Measurements from ENCODE around the gene TFF2. TPM values are rescaled to one million over a fixed set of nuclear protein-coding genes. Genes with fewer than 3 reads are reported as not detected.

Gene TFF2
- total RNA-seq, 1 donor from 2014 or later: not detected

DNA sequence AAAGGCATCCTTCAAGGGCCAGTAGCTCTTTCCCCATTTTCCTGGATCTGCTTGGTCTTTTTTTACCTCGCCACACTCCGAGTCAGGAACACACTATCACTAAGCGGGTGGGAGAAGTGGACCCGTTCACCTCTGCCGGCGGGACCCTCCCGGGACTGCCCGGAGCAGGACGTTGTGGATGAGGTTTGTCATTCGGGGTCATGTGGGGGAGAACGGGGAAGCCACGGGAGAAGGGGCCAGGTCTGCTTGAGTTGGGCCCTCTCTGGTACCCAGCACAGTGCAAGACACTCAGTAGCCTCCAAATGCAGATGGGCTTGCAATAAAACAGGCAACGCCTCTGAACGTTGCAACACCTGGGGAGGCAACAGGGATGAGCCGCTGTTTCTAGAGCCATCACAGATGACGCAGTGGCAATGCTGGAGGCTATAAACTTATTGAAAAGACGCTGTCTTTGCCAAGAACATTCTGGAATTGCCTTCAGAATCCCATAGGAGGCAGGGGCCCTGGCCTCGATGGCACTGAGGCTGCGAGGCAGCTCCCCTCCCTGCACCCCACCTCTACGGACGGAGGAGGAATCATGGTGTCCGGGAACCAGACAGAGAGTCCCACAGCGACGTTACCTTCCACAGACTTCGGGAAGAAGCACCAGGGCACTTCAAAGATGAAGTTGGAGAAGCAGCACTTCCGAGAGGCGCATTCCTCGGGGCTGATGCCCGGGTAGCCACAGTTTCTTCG is 3.8 kb downstream of the TFF2 start:
- DNase-seq: no peak

DNA sequence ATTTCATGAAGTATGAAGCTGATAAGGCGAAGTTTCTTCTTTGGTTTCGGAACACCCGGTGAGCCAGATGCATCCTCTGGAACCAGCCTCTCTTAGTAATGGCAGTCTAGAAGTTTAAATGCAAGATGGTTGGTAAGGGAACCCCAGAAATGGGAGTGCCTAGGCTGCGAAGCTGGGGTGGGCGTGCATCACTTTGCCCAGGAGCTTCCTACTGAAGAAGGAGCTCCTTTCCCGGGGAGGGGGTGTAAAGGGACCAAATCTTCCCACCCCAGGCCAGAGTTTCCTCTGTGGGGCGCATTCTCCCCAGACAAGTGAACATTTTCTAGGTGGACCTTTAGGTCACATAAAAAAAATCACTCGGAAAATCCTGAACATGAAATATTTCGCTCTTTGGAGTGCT is 4.4 kb downstream of the TFF2 start:
- no peak for DNase-seq

DNA sequence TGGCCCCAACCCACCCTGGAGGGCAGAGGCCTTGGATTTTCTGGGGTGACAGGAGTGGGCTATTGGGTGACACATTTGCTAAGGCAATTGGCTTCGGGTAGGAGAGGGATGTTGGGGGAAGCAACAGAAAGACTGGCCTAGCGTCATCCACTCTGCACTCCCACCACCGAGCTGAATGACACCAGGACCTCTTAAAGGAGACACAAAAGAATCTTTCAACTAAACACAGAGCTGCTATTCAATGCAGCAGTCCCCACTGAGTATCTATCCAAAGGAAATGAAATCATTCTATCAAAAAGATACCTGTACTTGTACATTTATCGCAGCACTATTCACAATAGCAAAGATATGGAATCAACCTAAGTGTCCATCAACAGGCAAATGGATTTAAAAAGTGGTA is 6.2 kb downstream of the TFF2 start:
- DNase-seq: no peak

DNA sequence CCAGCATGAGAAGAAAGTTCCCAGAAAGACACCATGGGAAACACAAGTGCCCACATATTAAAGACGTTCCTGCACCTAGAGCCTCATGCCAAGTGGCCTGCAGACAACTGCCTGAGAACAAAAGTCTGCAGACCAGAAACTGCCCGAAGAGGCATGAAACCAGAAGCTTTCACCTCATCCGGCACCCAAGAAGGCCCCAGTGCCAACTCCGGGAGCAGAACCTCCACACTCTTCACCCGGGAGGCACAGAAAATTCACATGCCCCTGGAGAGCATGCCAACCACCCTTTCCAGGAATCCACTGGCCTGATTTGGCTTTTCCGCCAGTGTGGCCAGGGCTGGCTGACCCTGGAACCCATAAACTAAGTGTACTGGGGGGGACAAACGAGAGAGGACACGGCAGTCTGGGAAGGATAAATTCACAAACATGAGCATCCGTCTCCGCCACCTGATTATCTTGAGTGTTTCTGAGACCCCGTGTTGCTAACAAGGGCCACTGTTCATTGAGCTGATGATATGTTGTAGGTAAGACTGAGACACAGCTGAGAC is 6.8 kb downstream of the TFF2 start:
- DNase-seq: no peak

DNA sequence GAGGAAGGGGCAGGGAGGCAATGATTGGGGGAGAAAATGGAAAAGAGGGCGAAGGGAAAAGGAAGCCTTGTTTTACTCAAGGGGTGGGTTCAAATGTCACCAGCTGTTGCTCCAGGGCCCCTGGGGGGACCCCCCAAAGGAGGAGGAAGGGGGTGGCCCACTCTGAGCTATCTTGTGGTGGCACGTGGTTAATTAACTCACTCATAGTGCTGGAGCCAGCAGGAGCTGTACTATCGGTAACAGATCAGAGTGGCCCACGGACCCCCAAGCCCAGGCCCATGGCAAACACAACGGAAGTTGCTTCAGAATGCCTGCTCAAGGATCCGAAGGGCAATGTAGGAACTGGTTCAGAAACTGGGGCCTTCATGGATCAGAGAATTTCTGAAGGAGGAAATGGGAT is 7.2 kb downstream of the TFF2 start:
- no peak for DNase-seq

DNA sequence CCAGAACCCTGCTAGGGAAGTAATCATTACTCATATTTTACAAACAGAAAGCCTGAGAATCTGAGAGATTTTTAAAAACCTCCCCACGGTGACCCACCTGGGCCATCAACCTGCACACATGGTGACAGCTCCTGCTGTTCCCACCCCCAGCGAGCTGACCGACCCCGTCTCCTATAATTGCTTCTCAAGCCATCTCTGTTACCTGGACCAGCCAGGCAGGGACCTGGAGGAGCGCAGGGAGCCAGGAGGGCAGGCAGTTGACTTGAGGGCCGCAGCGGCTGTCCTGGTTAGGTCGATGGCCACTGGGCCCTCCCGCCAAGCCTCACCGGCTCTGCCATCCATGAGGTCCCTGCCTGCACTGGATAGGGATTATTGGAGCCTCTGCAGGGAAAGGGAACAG is 7.7 kb downstream of the TFF2 start:
- no peak for DNase-seq

DNA sequence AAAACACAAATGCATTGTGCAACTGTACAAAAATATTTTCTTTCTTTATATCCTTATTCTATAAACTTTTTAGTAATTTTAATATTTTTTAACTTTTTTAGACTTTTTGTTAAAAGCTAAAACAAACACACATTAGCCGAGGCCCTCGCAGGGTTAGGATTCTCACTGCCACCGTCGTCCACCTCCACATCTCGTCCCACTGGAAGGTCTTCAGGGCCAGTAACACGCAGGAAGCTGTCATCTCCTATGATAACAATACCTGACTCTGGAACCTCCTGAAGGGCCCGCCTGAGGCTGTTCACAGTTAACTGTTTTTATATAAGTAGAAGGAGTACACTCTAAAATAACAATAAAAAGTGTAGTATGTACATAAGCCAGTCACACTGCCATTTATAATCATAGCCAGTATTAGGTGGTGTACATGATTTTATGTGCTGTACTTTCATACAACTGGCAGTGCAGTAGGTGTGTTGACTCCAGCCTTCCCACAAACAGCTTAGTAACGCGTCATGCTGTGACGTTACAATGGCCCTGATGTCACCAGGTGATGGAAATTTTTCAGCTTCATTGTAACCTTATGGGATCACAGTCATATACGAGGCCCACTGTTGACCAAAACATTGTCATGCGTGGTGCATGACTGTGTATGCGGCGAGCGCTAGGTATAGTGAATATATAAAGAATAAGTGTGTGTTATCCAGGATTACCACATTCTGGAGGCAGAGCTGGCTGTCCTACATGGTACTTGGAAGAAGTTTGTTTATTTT is 8.8 kb downstream of the TFF2 start:
- DNase-seq: no peak

DNA sequence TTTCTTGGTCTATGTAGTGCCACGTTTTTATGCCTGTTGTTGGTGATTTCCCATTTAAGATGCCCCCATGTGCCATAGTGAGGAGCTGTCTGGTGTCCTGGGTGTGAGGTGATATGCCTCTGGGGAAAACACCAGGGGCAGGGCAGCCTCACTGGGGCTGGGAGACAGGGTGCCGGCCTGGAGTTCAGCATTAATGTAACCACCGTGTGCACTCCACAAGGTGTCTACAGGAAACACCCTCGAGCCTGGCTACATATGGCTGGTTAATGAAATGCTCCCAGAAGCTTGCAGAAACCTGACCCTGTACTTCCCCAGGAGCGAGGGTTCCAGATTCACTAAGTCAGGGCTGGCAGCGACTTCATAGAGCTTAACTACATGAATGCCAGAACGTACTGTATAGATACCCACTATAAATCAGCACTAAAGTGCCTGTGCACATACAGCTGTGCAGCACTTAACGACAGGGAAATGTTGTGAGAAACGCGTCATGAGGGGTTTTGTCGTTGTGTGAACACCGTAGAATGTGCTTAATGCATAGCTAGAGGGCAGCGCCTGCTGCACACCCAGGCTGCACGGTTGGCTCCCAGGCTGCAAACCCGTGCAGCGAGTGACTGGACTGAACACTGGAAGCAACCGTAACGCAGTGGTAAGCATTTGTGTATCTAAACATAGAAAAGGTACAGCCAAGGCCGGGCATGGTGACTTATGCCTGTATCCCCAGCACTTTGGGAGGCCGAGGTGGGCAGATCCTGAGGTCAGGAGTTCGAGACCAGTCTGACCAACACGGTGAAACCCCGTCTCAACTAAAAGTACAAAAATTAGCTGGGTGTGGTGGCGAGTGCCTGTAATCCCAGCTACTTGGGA is 10.4 kb downstream of the TFF2 start:
- no peak for DNase-seq

DNA sequence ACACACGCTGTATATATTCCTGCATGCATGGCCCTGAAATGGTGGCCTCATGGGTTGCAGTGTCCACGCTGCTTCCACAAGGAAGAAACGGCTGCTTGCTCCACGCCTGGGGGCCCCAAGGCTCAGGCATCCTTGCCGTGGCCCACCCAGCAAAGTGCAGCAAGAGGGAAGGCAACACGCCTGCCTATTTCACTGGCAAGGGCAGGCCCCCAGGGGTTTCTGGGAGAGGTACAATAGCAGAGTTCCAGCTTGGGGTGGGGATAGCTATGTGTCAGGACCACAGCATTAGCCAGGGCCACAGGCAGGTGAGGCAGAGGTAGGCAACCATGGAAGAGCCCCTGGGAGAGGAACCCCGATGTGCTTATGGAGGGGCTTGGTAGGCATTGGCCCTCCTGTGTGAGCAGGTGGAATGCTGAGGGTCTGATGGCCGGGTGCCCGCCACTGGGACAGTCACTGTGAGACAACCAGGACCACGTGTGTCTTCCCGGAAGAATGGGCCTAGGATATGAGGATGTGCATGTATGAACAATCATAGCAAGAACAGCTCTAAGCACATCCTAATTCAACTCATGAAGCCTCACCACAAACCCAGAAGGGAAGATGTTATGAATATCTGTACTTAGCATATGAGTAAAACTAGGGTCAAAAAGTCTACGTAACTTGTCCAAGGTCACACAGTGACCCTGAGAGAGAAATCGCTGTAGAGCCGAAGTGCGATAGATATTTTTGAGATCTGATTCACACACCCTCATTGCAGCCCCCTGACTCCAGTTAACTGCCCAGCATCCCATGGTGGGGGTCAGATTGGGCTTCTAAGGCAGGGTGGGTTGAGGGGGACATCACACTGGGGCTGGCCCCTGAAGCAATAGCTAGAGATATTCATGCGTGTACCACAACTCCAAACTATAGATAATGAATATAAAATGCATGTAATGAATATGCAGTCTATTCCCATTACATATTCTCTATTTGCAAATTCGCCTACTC is 11.8 kb downstream of the TFF2 start:
- no peak for DNase-seq

DNA sequence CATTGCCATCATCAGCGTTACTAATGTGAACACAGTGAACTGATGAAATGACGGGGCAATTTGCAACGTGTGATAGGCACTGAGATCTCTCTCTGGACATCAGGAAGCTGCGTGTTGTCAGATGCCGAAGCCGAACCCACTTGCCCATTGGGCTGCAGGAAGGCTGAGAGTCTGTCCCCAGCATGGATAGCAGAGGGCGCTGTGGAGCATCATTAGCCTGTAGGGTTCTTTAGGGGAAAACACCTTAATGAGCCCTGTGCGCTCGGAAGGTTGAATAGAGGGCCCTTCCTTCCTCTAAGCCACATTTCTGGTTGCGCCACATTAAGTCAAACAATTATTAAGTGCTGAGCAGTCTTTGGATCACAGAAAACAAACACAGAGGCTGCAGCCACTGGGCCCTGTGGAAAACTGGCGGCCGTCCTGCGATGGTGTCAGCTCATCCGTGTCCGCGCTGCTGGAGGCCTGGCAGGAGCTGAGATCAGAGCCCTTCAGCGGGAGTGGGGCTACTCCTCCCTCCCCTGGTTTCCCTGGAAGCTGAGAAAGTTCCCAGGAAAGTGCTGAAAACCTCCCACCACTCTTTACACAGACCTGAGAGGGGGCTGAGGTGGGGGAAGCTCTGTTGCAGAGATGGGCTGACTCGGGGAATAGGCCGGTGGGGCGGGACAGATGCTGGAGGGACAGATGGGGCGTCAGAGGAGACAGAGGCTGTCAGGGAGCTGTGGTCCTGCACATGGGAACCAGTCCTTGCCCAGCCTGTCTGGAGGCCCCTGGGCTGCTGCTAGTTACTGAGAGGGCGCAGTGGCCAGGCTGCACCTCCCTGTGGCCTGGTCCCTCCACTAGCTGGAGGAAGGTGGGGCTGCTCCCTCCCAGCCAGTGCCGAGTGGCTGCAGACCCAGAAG is 12.7 kb downstream of the TFF2 start:
- peak; percentile 6 for DNase-seq

DNA sequence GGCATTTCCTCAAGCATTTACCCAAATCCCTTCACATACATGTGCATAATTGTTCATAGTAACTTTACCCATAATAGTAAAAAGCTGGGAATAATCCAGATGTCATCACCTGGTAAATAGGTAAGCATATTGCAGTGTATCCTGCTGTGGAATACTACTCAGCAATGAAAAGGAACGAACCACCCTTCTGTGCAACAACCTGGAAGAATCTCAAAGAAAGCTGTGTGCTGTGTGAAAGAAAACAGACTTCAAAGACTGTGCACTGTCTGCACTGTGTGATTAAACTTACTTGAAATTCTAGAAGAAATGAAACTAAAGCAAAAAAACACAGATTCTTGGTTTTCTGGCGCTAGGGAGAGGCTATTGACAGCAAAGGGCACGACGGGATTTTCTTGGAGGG is 13.5 kb downstream of the TFF2 start:
- no peak for DNase-seq

DNA sequence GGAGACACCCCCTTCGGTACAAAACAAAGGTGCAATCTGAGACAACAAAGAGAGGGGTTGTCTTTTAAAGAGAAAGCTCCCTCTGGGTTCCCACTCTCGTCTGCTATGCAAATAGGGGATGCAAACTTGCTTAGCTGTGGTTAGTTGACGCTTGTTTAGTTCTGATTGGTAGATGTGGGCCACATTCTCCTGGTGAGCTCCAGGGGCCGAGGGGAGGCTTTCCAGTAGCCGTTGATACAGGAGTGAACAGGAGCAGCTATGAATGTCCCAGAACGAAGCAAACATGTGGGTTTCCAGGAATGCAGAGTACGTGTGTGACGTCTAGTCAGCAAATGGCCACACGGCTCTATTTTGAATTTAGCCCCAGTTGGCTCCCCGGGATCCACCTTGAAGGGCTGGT is 14.7 kb downstream of the TFF2 start:
- no peak for DNase-seq

DNA sequence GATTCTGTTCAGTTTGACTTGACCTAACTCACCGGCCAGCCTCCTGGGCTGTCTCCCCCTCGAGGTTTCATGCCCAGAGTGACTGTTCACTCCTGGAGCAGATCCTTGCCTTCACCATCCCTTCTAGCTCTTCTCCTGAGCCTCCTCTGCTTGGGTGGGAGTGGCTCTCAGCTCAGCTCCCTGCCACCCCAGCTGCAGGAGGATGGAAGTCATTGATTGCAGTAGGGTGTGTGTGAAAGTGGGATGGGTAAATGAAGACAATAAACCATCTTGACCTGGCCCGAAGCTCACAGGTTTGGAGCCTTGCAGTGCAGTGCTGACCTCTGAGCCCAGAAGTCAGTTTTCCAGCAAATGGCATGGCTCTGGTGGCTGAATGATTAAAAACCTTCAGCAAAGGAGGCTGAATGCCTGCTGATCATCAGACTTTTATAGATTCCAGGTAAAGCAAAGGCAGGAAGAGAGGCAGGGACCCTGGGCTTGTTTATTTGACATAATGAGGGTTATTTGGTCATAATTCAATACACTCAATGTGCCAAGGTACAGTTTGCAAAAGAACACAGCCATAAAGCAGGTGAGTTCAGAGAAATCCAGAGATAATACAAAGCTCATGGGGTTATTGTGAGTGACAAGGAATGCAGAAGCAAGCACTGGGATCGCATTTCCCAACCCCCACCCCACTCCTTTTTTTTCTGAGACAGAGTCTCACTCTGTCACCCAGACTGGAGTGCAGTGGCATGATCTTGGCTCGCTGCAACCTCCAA is 18.1 kb downstream of the TFF2 start:
- no peak for DNase-seq

DNA sequence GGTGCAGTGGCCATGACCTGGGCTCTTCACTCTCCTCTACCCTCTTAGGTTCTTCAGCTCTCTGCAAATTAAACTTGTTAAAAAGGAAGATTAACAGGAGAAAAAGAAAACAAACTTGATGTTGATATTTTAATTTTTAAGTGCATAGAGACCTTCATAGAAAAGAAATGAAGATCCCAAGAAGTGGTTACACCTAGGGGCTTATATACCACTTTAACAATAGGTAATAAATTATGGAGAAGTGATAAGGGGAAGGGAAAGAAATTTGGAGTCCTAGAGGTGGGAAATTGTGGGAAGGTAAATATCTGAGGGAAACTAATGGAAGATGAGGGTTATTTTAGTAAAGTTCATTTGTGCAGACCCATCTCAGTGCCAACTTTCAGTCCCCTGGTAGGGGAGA is 19.1 kb downstream of the TFF2 start:
- no peak for DNase-seq

DNA sequence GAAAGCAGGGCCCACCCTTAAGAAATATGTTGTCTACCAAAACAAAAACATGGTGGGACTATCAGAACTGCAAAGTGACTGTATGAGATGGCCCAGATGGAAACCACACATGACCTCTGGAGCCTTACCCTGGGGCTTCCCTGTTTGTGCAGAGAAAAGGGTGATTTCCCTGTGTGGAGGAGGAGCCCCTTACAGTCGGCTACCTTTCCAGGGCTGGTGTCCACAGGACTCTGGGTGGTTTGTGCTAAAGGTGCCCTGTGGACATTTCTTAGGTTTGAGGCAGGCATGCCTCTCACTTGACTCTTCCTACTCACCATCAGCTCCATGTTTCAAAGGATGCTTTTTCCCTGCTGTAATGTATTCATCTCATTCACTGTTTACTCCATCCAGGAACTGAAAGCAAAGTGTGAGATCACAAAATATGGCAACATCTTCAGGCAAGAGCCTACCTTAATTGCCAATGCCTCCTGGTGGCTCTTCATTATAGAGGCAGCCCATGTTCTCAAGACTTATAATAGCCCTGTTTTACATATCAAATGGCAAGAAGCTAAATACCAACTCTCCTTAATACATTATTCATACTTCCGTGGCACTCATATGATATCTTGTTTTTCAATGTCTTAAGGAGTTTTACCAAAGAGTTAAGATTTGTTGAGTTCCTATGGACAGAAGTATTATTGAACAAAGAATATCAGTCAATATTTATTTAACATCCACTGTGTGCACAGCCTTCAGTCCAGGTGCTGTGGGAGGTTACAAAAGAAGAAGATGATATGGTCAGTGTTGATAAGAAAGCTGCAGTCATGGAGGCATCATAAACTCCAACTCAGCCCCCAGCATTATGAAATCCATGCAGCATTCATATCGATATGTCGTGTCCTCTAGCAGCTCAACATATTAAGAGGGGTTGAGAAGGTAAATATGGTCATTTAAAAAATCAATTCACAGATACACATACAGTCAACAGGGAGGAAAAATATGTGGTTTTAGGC is 20.1 kb downstream of the TFF2 start:
- no peak for DNase-seq

DNA sequence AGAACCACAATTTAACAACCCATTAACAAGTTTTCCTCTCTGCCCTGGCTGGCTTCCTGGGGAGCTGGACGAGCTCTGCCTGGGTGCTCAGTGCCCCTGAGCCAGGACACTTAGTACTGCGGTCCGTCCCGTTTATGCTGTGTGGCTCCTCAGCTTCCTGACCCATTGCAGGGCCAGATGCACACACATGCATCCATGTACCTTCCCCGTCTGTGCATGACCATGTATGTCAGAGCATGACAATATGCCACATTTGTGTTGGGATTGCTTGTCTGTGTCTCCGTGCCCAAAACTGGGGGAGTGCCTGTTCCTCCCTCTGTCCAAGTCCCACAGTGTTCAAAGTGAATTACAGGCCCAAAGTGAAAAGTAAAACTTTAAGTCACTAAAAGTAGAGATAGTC is 25.9 kb downstream of the TFF2 start:
- no peak for DNase-seq

DNA sequence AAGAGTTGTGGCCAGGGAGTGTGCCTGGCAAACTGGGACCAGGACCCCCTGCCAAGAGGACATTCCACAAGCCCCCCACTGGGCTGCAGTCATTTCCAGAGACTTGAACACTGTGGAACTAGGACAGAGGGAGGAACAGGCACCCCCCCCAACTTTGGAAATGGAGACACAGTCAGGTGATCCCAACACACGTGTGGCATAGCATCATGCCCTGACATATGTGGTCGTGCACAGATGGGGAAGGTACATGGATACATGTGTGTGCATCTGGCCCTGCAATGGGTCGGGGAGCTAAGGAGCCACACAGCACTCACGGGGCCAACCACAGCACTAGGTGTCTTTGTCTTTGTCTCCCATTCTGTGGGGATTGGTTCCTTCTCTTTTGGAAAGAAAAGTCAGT is 28.9 kb downstream of the TFF2 start:
- no peak for DNase-seq

DNA sequence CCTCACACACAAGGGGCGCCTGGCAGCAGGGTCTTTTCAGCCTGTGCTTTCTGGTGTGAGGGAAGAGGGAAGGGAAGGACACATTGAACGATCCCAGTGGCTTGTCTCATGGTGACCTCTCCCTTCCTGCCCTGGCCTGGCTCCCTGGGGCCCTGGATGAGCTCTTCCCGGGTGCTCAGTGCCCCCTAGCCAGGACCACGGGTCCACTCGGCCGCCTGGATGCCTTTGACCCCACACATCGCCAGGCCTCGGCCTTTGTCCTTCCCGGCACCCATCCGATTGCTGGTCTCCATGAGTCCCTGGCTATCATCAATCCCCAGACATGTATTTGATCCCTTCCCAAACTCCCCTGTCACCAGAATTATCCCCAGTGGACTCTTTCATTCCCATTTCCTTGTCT is 29.6 kb downstream of the TFF2 start:
- no peak for DNase-seq
